SH-SY5Y (cell line): ENCODE measurements around the gene ANKRD13D.

Source experiments
- GATA2 ChIP-seq: IDR thresholded peaks from 2 replicates; pipeline ENCODE4 v1.6.1; 2011; ENCODE audit warnings: mild to moderate bottlenecking, low read depth, low read length
- GATA3 ChIP-seq: IDR thresholded peaks from 2 replicates; pipeline ENCODE4 v1.6.1; 2011; ENCODE audit warnings: low read depth, mild to moderate bottlenecking, low read length, moderate library complexity

DNA sequence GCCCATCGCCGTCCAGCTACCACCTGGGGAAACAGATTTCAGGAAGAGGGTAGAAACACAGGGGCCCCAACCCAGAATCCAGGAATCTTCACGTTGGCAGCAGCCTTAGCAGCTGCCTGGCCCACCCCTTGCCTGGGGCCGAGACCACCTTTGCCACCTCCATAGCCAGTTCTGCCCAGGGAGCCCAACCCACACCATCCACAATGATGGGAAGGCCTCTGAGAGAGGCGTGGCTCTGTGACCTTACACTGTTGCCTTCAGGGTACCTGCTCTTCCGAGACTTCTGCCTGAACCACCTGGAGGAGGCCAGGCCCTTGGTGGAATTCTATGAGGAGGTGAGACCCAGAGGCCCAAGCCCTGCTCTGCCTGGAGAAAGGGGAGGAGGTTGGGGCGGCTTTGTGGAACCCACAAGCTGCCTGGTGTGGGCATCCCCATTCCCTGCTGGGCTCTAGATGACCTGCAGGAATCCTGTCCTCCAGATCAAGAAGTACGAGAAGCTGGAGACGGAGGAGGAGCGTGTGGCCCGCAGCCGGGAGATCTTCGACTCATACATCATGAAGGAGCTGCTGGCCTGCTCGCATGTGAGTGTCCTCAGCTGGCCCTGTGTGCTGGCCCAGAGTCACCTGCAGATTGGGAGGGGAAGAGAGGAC lies 10.0 kb upstream of the ANKRD13D start:
- TF ChIP-seq GATA2 (no peak), GATA3 (no peak)
